ENCODE measurements around the gene SNPH.

The SNPH gene

DNA sequence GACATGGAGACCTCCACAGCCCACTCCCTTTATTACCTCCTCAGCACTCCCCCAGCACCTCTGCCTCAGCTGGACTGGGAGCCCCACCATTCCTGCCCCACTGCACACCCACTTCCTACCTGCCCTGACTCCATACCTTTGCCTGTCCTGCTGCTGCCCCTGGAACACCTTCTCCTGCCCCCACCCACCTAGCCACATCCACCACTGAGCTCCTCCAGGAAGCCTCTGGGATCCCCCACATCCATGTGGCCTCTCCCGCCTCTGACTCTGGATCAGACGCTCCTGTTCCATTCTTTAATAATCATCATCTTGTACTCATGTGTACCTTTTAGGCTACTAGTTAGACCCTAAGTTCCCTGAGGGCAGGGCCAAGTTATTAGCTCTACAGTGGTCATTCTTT lies 65.0 kb downstream of the SNPH start:
- H3K4me3 ChIP-seq (ENCODE audit: control insufficient read depth, low read depth, low read length), result no peak overlapping the region
- DNase-seq (ENCODE audit: low read depth), result no peak

DNA sequence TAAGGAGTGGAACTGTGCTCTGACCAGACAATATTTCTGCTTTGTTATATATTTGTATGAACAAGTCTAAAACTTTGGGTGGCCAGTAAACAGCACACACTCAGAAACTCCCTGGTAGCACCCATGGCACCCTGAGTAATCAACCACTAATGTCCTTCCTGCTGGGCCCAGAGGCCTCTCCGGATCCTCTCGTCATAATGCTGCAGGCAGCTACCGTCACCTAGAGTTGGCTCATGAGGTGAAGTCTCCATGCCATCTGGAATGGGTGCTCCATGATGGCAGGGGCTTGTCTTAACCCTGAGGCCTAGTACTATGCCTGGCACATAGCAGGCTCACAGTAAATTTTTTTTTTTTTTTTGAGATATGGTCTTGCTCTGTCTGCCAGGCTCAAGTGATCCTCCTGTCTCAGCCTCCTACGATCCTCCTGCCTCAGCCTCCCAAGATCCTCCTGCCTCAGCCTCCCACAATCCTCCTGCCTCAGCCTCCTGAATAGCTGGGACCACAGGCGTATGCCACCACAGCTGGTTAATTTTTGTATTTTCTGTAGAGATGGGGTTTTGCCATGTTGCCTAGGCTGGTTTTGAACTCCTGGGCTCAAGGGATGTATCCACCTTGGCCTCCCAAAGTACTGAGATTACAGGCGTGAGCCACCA lies 65.8 kb downstream of the SNPH start:
- no peak for DNase-seq (ENCODE audit: low read depth)
- TF ChIP-seq, protein P1, sequence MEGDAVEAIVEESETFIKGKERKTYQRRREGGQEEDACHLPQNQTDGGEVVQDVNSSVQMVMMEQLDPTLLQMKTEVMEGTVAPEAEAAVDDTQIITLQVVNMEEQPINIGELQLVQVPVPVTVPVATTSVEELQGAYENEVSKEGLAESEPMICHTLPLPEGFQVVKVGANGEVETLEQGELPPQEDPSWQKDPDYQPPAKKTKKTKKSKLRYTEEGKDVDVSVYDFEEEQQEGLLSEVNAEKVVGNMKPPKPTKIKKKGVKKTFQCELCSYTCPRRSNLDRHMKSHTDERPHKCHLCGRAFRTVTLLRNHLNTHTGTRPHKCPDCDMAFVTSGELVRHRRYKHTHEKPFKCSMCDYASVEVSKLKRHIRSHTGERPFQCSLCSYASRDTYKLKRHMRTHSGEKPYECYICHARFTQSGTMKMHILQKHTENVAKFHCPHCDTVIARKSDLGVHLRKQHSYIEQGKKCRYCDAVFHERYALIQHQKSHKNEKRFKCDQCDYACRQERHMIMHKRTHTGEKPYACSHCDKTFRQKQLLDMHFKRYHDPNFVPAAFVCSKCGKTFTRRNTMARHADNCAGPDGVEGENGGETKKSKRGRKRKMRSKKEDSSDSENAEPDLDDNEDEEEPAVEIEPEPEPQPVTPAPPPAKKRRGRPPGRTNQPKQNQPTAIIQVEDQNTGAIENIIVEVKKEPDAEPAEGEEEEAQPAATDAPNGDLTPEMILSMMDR (IDR thresholded peaks at IDR 0.05; ENCODE audit: control insufficient read depth, insufficient read depth, low read depth, low read length, missing control alignments), result no peak

More for the DNA sequence above, 65.0 kb downstream of the SNPH start:
- TF ChIP-seq, protein P1 (IDR thresholded peaks at IDR 0.05; ENCODE audit: control insufficient read depth, insufficient read depth, low read depth, low read length, missing control alignments), result no peak

DNA sequence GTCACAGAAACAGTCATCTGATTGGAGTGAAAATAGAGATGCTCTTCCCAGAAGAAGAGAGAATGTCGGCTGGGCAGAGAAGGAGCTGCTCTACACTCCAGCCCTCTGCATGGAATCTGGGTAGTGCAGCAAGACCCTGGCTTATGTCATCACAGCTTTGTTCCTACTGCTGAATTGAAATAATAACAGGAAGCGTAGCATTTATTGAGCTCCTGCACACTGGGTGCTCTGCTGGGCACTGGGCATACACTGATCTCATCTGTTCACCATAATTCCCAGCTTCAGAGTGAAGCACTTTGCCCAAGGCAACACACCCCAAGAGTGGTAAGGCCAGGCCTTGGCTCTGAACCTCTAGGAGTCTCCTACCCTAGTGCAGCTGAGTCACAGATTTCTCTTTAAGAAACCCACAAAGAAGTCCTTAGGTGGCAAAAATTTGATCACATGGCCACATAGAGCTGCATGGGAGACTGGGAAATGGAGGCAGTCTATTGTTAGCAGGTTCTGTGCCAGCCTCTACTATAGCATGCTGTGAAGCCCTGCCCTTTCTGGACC lies 66.7 kb downstream of the SNPH start:
- TF ChIP-seq, protein P1 (IDR thresholded peaks at IDR 0.05; ENCODE audit: control insufficient read depth, insufficient read depth, low read depth, low read length, missing control alignments), result no peak
- no peak overlapping the region for H3K4me3 ChIP-seq (ENCODE audit: control insufficient read depth, low read depth, low read length)
- no peak for DNase-seq (ENCODE audit: low read depth)

More for the DNA sequence above, 65.8 kb downstream of the SNPH start:
- no peak overlapping the region for H3K4me3 ChIP-seq (ENCODE audit: control insufficient read depth, low read depth, low read length)

DNA sequence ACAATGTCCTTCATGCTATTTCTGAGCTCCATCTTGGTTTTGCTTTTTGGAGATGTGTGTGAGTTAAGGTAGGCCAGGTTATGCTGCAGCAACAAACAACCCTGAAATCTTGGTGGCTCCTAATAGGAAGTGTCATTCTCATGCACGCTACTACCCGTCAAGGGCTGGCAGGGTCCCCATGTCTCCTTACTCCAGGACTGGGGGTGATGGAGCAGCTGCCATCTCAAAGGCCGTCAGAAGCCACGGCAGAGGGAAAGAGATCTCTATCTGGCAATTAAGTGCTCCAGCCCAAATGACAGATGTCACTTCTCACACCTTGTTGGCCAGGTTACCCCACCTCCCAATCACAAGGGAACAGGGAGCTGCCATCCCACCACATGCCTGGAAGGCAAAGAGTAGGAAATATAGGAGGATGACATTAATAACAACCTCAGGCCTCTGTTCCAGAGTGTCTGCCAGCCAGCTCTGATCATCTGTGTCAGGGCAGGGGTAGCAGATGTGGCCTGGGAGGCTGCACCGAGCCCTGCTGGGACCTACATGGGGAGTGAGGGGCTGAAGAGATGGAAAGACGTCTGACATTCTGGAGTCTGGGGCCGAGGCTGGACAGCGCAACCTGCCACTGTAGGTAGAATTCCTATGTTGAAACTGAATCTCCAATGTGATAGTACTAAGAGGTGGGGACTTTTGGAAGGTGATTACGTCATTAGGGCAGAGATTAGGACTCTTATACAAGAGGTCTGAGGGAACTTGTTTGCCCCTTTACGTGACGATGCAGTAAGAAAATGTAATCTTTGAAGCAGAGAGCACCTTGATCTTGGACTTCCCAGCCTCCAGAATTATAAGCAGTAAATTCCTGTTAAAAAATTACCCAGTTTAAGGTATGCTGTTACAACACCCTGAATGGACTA lies 67.6 kb downstream of the SNPH start:
- DNase-seq (ENCODE audit: low read depth), result no peak
- no peak overlapping the region for H3K4me3 ChIP-seq (ENCODE audit: control insufficient read depth, low read depth, low read length)
- TF ChIP-seq, protein P1 (IDR thresholded peaks at IDR 0.05; ENCODE audit: control insufficient read depth, insufficient read depth, low read depth, low read length, missing control alignments), result no peak

DNA sequence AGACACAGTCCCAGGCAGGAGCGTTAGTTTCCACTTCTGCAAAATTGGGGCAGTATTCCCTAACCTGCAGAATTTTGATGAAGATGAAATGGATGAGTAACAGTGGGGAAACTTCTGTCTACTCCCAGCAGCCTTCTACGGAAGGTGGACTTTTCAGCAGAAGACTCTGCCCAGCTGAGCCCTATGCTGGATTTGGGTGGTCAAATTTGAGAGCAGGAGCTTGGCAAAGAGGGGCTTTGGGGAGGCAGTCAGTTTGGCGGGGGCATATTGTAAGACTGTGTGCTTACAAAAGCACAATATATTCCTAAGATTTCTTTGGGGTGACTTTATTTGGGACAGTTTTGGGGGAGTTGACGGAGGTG lies 68.3 kb downstream of the SNPH start:
- TF ChIP-seq, protein P1 (IDR thresholded peaks at IDR 0.05; ENCODE audit: control insufficient read depth, insufficient read depth, low read depth, low read length, missing control alignments), result no peak
- DNase-seq (ENCODE audit: low read depth), result no peak
- H3K4me3 ChIP-seq (ENCODE audit: control insufficient read depth, low read depth, low read length), result no peak overlapping the region

DNA sequence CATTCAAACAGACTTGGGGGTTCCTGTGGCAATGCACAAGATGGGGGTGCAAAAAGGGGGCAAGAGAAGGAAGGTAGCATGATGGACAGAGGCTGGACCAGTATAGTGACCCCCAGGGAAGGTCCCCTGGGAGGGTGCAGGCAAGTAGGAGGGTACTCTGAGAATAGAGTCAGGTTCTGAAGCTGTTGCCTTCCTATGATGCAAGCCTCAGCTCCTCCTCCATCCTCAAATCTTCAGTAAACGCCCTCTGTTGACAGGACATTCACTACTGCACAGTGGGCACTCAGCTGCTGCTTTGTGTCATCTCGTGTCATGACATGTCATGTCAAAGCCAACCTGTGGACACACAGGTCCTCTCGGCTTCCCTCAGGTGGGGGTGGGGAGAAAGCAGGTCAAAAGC lies 68.7 kb downstream of the SNPH start:
- TF ChIP-seq, protein P1 (IDR thresholded peaks at IDR 0.05; ENCODE audit: control insufficient read depth, insufficient read depth, low read depth, low read length, missing control alignments), result peak; percentile 6
- no peak overlapping the region for H3K4me3 ChIP-seq (ENCODE audit: control insufficient read depth, low read depth, low read length)
- no peak for DNase-seq (ENCODE audit: low read depth)

Data from AG09309 (cell line).